ENCODE data around the gene HS1BP3.

The HS1BP3 gene

DNA sequence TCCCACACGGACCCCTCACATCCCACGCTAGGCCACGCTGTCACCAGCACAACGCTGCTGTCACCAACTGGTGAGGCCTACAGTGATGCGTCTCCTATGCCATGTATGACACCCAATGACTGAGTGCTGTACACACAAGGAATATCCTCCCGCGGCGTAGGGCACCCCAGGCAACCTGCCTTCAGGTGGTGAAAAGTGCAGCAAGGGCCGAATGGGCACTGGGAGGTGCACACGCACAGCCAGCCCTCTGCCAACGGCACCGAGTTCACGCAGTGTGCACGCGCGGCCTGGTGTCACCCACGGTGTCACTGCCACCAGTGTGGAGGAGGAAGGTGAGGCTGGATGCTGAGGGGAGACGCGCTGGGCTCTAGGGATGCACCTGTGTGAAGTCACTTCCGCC lies 4.5 kb downstream of the HS1BP3 start:
- Histone ChIP-seq H3K4me3 (ENCODE audit: low read length) (no peak overlapping the region), H3K4me1 (ENCODE audit: control insufficient read depth, insufficient read depth, low read length) (peaks cover 31% of the 10 kb centered on the region), H3K9ac (ENCODE audit: low read length) (no peak overlapping the region), H3K27me3 (ENCODE audit: control insufficient read depth, insufficient read depth, low read length) (no peaks in the 10 kb centered on the region), H3K9me3 (ENCODE audit: control insufficient read depth, low read length) (no peaks in the 10 kb centered on the region), H3K36me3 (ENCODE audit: control insufficient read depth, insufficient read depth, low read length) (peaks cover 4% of the 10 kb centered on the region)

- H3K27me3 ChIP-seq (ENCODE audit: control insufficient read depth, insufficient read depth, low read length), result no peaks in the 10 kb centered on the region
- peaks cover 28% of the 10 kb centered on the region for H3K4me1 ChIP-seq (ENCODE audit: control insufficient read depth, insufficient read depth, low read length)
- peaks cover 4% of the 10 kb centered on the region for H3K36me3 ChIP-seq (ENCODE audit: control insufficient read depth, insufficient read depth, low read length)
- H3K9me3 ChIP-seq (ENCODE audit: control insufficient read depth, low read length), result no peaks in the 10 kb centered on the region
- H3K4me3 ChIP-seq (ENCODE audit: low read length), result no peak overlapping the region
- H3K9ac ChIP-seq (ENCODE audit: low read length), result no peak overlapping the region
These were observed 5.1 kb downstream of the HS1BP3 start for GRCh38 chr2:20645761-20646160.

DNA sequence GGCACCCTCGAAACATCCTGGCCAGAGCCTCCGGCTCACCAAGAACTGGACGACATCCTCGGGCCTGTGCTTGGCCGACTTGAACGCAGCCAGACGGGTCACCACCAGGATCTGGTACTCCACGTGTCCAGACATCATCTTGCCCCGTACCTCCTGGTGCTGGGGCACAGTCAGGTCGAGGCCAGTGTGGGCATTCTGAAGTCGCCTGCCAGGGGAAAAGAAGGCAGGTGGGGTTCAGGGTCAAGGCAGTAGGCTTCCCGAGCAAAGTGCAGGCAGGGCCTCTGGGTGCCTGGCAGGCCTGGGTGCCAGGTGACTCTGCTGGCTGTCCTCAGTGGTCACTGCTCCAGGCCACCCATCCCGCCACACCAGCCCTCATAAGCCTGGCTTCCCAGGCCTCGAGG lies 5.6 kb downstream of the HS1BP3 start:
- H3K9me3 ChIP-seq (ENCODE audit: control insufficient read depth, low read length), result no peaks in the 10 kb centered on the region
- no peaks in the 10 kb centered on the region for H3K27me3 ChIP-seq (ENCODE audit: control insufficient read depth, insufficient read depth, low read length)
- H3K4me3 ChIP-seq (ENCODE audit: low read length), result no peak overlapping the region
- H3K4me1 ChIP-seq (ENCODE audit: control insufficient read depth, insufficient read depth, low read length), result peaks cover 28% of the 10 kb centered on the region
- H3K36me3 ChIP-seq (ENCODE audit: control insufficient read depth, insufficient read depth, low read length), result peaks cover 4% of the 10 kb centered on the region
- H3K9ac ChIP-seq (ENCODE audit: low read length), result no peak overlapping the region

- peaks cover 13% of the 10 kb centered on the region for H3K4me1 ChIP-seq (ENCODE audit: control insufficient read depth, insufficient read depth, low read length)
- H3K4me3 ChIP-seq (ENCODE audit: low read length), result no peak overlapping the region
- H3K9ac ChIP-seq (ENCODE audit: low read length), result no peak overlapping the region
- no peaks in the 10 kb centered on the region for H3K27me3 ChIP-seq (ENCODE audit: control insufficient read depth, insufficient read depth, low read length)
- no peaks in the 10 kb centered on the region for H3K9me3 ChIP-seq (ENCODE audit: control insufficient read depth, low read length)
- peaks cover 4% of the 10 kb centered on the region for H3K36me3 ChIP-seq (ENCODE audit: control insufficient read depth, insufficient read depth, low read length)
These were observed 7.1 kb downstream of the HS1BP3 start for GRCh38 chr2:20643826-20644225.

DNA sequence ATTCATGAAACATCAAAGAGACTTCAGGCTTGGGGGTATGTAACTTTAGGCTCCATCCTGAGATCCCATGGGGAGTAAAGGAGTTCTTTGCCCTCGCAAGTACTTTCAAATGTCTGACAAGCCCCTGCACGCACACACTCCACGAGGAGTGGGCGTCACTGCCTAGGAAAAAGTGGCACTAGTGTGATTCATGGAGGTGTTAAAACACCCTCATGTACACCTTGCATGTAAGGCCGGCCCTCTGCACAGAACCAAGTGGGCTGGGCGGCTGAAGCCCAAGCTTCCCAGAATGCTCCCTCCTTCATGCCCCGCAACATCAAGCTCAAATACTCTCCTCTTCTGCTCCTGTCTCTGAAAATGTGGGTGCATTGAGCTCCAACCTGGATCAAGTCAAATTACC lies 7.8 kb downstream of the HS1BP3 start:
- H3K27me3 ChIP-seq (ENCODE audit: control insufficient read depth, insufficient read depth, low read length), result no peaks in the 10 kb centered on the region
- H3K36me3 ChIP-seq (ENCODE audit: control insufficient read depth, insufficient read depth, low read length), result peaks cover 4% of the 10 kb centered on the region
- no peaks in the 10 kb centered on the region for H3K9me3 ChIP-seq (ENCODE audit: control insufficient read depth, low read length)
- H3K4me3 ChIP-seq (ENCODE audit: low read length), result no peak overlapping the region
- H3K4me1 ChIP-seq (ENCODE audit: control insufficient read depth, insufficient read depth, low read length), result peaks cover 5% of the 10 kb centered on the region
- no peak overlapping the region for H3K9ac ChIP-seq (ENCODE audit: low read length)

- Histone ChIP-seq H3K9me3 (ENCODE audit: control insufficient read depth, low read length) (no peaks in the 10 kb centered on the region), H3K9ac (ENCODE audit: low read length) (peak overlapping the region; percentile 23), H3K27me3 (ENCODE audit: control insufficient read depth, insufficient read depth, low read length) (no peaks in the 10 kb centered on the region), H3K4me1 (ENCODE audit: control insufficient read depth, insufficient read depth, low read length) (peaks cover 6% of the 10 kb centered on the region), H3K36me3 (ENCODE audit: control insufficient read depth, insufficient read depth, low read length) (peaks cover 4% of the 10 kb centered on the region), H3K4me3 (ENCODE audit: low read length) (no peak overlapping the region)
These were observed 8.6 kb downstream of the HS1BP3 start for GRCh38 chr2:20642055-20642971.

DNA sequence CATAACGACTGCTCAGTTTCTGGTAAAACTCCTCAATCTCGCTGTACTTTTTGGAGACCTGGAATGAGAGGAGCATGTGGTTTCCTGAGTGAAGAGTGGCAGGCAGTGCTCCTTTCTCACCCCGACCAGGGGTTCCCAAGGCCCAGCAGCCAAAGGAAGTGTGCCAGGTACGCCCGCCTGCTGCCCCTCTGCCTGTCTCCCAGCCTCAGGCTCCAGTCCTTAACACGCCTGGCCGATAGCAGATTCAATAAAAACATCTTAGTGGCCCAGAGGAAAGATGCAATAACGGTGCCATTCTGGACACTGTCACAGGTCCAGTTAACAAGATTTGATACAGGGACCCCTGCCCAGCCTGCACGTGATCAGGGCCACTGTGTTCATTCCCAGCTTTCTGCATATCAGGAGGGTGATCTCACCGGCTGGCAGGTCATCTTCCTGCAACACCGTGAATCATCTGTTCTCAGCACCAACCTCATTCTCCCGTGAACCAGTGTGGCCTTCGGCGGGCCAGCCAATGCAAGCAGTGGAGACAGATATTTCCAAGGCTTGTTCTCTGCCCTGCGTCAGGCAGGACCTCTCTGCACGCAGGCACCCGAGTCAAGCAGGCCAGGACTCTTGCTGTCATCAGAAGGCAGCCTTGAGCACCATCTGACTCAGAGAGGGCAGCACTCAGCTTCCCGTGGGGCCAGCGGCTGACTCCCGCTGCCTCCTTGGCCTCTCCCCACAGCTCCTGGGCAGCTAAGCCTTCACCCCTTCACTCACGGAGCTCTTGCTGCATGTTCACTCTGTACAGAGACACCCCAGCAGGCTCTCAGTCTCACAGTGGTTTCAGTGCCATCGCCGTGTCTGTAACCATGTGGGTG lies 9.5 kb downstream of the HS1BP3 start:
- Histone ChIP-seq H3K4me1 (ENCODE audit: control insufficient read depth, insufficient read depth, low read length) (peaks cover 13% of the 10 kb centered on the region), H3K27me3 (ENCODE audit: control insufficient read depth, insufficient read depth, low read length) (no peaks in the 10 kb centered on the region), H3K9me3 (ENCODE audit: control insufficient read depth, low read length) (no peaks in the 10 kb centered on the region), H3K36me3 (ENCODE audit: control insufficient read depth, insufficient read depth, low read length) (peaks cover 4% of the 10 kb centered on the region), H3K4me3 (ENCODE audit: low read length) (no peak overlapping the region), H3K9ac (ENCODE audit: low read length) (no peak overlapping the region)

DNA sequence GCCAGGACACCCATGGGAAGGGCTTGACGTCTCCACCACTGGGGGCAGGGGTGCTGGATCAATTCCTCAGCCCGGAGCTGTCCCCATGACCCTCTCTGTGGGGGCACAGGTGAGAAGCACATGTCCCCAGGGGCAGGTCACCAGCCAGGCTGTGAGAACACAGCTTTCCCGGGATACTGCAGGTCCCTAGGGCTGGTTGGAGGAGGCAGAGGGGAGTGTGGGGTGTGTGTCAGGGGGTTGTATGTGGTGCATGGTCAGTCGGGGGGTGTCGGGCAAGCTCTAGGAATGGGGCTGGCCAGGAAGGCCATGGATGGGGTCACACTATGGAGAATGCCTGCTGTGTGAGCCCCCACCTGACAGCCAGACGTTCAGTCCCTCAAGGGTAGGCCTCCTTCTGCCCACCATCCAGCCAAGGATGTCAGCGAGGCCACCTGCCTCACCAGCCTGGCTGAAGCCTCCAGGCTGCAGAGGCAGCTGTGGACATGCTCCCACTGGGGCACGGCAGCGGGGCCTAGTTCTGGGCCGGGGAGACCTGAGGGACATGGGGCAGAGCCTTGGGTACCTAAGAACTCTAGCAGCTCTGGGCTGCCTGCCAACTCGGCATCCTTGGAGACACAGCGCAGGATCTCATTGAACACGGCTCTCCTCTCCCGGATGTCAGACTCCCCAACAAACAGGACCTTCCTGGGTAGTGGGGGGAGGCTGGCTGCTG lies 10.3 kb downstream of the HS1BP3 start:
- H3K9me3 ChIP-seq (ENCODE audit: control insufficient read depth, low read length), result no peaks in the 10 kb centered on the region
- H3K9ac ChIP-seq (ENCODE audit: low read length), result no peak overlapping the region
- no peaks in the 10 kb centered on the region for H3K27me3 ChIP-seq (ENCODE audit: control insufficient read depth, insufficient read depth, low read length)
- peaks cover 4% of the 10 kb centered on the region for H3K36me3 ChIP-seq (ENCODE audit: control insufficient read depth, insufficient read depth, low read length)
- H3K4me3 ChIP-seq (ENCODE audit: low read length), result no peak overlapping the region
- peaks cover 20% of the 10 kb centered on the region for H3K4me1 ChIP-seq (ENCODE audit: control insufficient read depth, insufficient read depth, low read length)

DNA sequence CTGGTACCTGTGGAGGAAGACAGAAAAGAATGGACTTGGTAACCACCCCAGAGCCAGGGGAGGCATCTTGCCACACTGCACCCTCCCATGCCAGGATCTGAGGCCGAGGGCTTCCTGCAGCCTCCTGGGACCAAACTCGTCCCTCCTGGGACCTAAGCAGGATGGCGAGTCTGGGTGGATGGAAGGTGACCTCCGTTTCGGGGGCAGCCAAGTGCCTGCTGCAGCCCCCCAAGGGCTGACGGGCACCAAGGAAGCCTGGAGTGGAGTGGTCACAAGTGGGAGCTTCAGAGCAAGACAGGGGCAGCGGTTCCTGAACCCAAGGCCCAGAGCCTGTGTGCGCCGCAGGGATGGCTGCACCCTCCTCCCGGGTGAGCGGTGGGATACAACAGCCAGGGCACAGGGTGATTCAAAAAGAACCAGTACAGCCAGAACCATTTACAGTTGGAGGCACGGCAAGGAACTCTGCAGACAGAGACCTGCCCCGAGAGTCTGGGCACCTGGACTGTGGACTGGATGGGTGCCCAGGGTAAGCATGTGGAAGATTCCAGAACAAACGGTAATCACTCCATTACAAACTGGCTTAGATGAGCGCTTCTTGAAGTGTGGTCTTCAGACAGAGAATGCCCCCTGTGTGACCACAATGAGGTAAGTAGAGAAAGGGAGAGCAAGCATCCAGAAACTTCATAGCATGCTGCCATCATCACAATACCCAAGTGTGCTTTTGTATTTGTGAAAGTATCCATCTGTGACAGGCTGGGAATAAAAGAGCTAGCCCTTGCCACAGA lies 12.1 kb downstream of the HS1BP3 start:
- Histone ChIP-seq H3K9me3 (ENCODE audit: control insufficient read depth, low read length) (no peaks in the 10 kb centered on the region), H3K36me3 (ENCODE audit: control insufficient read depth, insufficient read depth, low read length) (no peaks in the 10 kb centered on the region), H3K4me3 (ENCODE audit: low read length) (no peak overlapping the region), H3K27me3 (ENCODE audit: control insufficient read depth, insufficient read depth, low read length) (no peaks in the 10 kb centered on the region), H3K9ac (ENCODE audit: low read length) (no peak overlapping the region), H3K4me1 (ENCODE audit: control insufficient read depth, insufficient read depth, low read length) (peaks cover 37% of the 10 kb centered on the region)

- Histone ChIP-seq H3K9ac (ENCODE audit: low read length) (no peak overlapping the region), H3K9me3 (ENCODE audit: control insufficient read depth, low read length) (no peaks in the 10 kb centered on the region), H3K4me3 (ENCODE audit: low read length) (no peak overlapping the region), H3K27me3 (ENCODE audit: control insufficient read depth, insufficient read depth, low read length) (no peaks in the 10 kb centered on the region), H3K4me1 (ENCODE audit: control insufficient read depth, insufficient read depth, low read length) (peaks cover 46% of the 10 kb centered on the region), H3K36me3 (ENCODE audit: control insufficient read depth, insufficient read depth, low read length) (no peaks in the 10 kb centered on the region)
These were observed 12.9 kb downstream of the HS1BP3 start for GRCh38 chr2:20638014-20638413.

DNA sequence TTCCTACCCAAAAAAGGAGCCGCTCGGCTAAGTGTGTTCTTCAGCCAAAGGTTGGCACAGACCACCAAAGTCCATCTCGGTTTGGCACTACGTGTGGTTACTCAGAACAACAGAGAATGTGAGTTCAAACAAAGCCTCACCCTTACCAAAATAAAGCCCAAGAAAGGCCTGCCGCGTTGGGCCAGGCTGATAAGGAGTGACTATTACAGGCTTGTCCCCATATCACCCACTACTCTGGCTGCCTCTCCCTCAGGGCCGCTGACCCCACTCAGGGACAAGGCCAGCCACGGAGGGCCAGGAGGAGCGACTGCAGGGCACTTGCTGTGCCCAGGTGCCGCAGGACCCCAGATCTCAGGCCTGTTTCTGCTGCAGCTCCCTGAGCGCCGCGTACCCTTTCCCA lies 13.8 kb downstream of the HS1BP3 start:
- no peak overlapping the region for H3K4me3 ChIP-seq (ENCODE audit: low read length)
- H3K9ac ChIP-seq (ENCODE audit: low read length), result no peak overlapping the region
- H3K27me3 ChIP-seq (ENCODE audit: control insufficient read depth, insufficient read depth, low read length), result no peaks in the 10 kb centered on the region

More for the DNA sequence above, 13.8 kb downstream of the HS1BP3 start:
- peaks cover 44% of the 10 kb centered on the region for H3K4me1 ChIP-seq (ENCODE audit: control insufficient read depth, insufficient read depth, low read length)
- no peaks in the 10 kb centered on the region for H3K36me3 ChIP-seq (ENCODE audit: control insufficient read depth, insufficient read depth, low read length)
- H3K9me3 ChIP-seq (ENCODE audit: control insufficient read depth, low read length), result no peaks in the 10 kb centered on the region
